IMR-90 (cell line): Measurements from ENCODE around the gene DTX3. TPM values are rescaled to one million over a fixed set of nuclear protein-coding genes. Genes with fewer than 3 reads are reported as not detected.

Experiments
- ATAC-seq: fragments of 200-7000 bp; cut with Tn5 transposase; 2 replicates; pipeline ENCODE4 v1.9.1; 2020; ENCODE audit warnings: low read depth, mild to moderate bottlenecking, moderate library complexity
- BruUV-seq: library from RNA; stranded (reverse); fragments of 400-500 nt; replicated peaks from 2 replicates; lab custom pipeline; 2021; lab: Mats Ljungman, UMichigan
- CTCF ChIA-PET: fragments of 300-600 bp; formaldehyde crosslinking; extraction: SDS; loops from one replicate; lab custom pipeline; 2021; ENCODE audit warnings: antibody characterized with exemption; lab: Yijun Ruan, JAX
- POLR2A ChIA-PET: fragments of 300-600 bp; sonication (Branson Sonifier 250); formaldehyde crosslinking; loops from one replicate; lab custom pipeline; 2022; ENCODE audit warnings: antibody characterized with exemption; ENCODE audit not compliant: unreplicated experiment; lab: Charles Lee
- DNase-seq: peaks from one replicate; pipeline ENCODE4 v3.0.0; 2013
- H2AFZ ChIP-seq: replicated peaks from 2 replicates; pipeline ENCODE3; 2013; ENCODE audit warnings: low read length, mild to moderate bottlenecking; ENCODE audit not compliant: poor library complexity
- H2AK5ac ChIP-seq: 2 replicates; pipeline ENCODE4 v1.6.1; 2013; ENCODE audit warnings: low read depth, low read length, inconsistent platforms
- H2AK9ac ChIP-seq: replicated peaks from 2 replicates; pipeline ENCODE3; 2013; ENCODE audit warnings: mild to moderate bottlenecking, low read depth, low read length, moderate library complexity; ENCODE audit not compliant: poor library complexity
- H2BK120ac ChIP-seq: 2 replicates; pipeline ENCODE4 v1.6.1; 2013; ENCODE audit warnings: low read depth, low read length, inconsistent platforms
- H2BK15ac ChIP-seq: 3 replicates; pipeline ENCODE4 v1.6.1; 2013; ENCODE audit warnings: low read depth, low read length, inconsistent platforms
- H2BK20ac ChIP-seq: 2 replicates; pipeline ENCODE4 v1.6.1; 2013; ENCODE audit warnings: low read depth, mild to moderate bottlenecking, inconsistent platforms, low read length, moderate library complexity
- H2BK5ac ChIP-seq: 2 replicates; pipeline ENCODE4 v1.6.1; 2013; ENCODE audit warnings: mild to moderate bottlenecking, low read depth, low read length, inconsistent platforms; ENCODE audit not compliant: poor library complexity, severe bottlenecking
- H3K14ac ChIP-seq: replicated peaks from 2 replicates; pipeline ENCODE4 v1.6.1; 2013; ENCODE audit warnings: low read depth, low read length, inconsistent platforms
- H3K18ac ChIP-seq: 2 replicates; pipeline ENCODE4 v1.6.1; 2013; ENCODE audit warnings: low read depth, low read length, control low read depth
- H3K23ac ChIP-seq: 2 replicates; pipeline ENCODE4 v1.6.1; 2013; ENCODE audit warnings: low read depth, low read length, inconsistent platforms
- H3K27ac ChIP-seq: 2 replicates; pipeline ENCODE4 v1.5.1; 2013; ENCODE audit warnings: mild to moderate bottlenecking, control low read depth, low read length; ENCODE audit not compliant: insufficient read depth
- H3K27me3 ChIP-seq: 2 replicates; pipeline ENCODE4 v1.6.1; 2013; ENCODE audit warnings: low read length; ENCODE audit not compliant: control insufficient read depth, insufficient read depth
- H3K36me3 ChIP-seq: 2 replicates; pipeline ENCODE4 v1.6.1; 2013; ENCODE audit warnings: low read length, mixed read lengths; ENCODE audit not compliant: control insufficient read depth, insufficient read depth
- H3K4ac ChIP-seq: 2 replicates; pipeline ENCODE4 v1.6.1; 2013; ENCODE audit warnings: low read depth, low read length, inconsistent platforms
- H3K4me1 ChIP-seq: 2 replicates; pipeline ENCODE4 v1.6.1; 2013; ENCODE audit warnings: low read length, mixed read lengths; ENCODE audit not compliant: control insufficient read depth, insufficient read depth
- H3K4me2 ChIP-seq: 2 replicates; pipeline ENCODE4 v1.6.1; 2013; ENCODE audit warnings: low read depth, mild to moderate bottlenecking, control low read depth, low read length, moderate library complexity
- H3K4me3 ChIP-seq: 2 replicates; pipeline ENCODE4 v1.5.1; 2013; ENCODE audit warnings: low read depth, mild to moderate bottlenecking, control low read depth, low read length, moderate library complexity; ENCODE audit not compliant: insufficient read depth
- H3K56ac ChIP-seq: 2 replicates; pipeline ENCODE4 v1.6.1; 2013; ENCODE audit warnings: low read length, inconsistent platforms; ENCODE audit not compliant: insufficient read depth; ENCODE audit errors: extremely low read depth
- H3K79me1 ChIP-seq, 2 experiments: 2 replicates each; pipeline ENCODE4 v1.6.1; 2013; ENCODE audit warnings: low read length in 2 of 2, inconsistent platforms in 1 of 2, low read depth in 1 of 2
- H3K9ac ChIP-seq: 2 replicates; pipeline ENCODE4 v1.6.1; 2013; ENCODE audit warnings: low read depth, low read length, control low read depth
- H3K9me1 ChIP-seq: 2 replicates; pipeline ENCODE4 v1.6.1; 2013; ENCODE audit warnings: low read length, inconsistent platforms; ENCODE audit not compliant: insufficient read depth
- H3K9me3 ChIP-seq: 2 replicates; pipeline ENCODE4 v1.6.1; 2013; ENCODE audit warnings: low read length; ENCODE audit not compliant: control insufficient read depth, insufficient read depth
- H4K20me1 ChIP-seq: 2 replicates; pipeline ENCODE4 v1.6.1; 2013; ENCODE audit warnings: low read length, inconsistent platforms; ENCODE audit not compliant: insufficient read depth
- H4K5ac ChIP-seq: 2 replicates; pipeline ENCODE4 v1.6.1; 2013; ENCODE audit warnings: mild to moderate bottlenecking, low read depth, low read length, control low read depth
- H4K8ac ChIP-seq, 2 experiments: 2 replicates each; pipeline ENCODE4 v1.6.1; 2013; ENCODE audit warnings: low read depth in 2 of 2, low read length in 2 of 2, control low read depth in 1 of 2, inconsistent platforms in 1 of 2
- H4K91ac ChIP-seq: 2 replicates; pipeline ENCODE4 v1.6.1; 2013; ENCODE audit warnings: low read depth, low read length, inconsistent platforms; ENCODE audit not compliant: insufficient read depth
- BHLHE40 ChIP-seq: fragments of 150-350 bp; IDR thresholded peaks from 2 replicates; pipeline ENCODE4 v1.6.1; 2016; ENCODE audit warnings: mild to moderate bottlenecking, low read depth, low read length
- CEBPB ChIP-seq: IDR thresholded peaks from 2 replicates; pipeline ENCODE4 v1.6.1; 2012; ENCODE audit warnings: low read depth, low read length, improper control_type of control experiment
- CHD1 ChIP-seq: IDR thresholded peaks from 2 replicates; pipeline ENCODE4 v1.6.1; 2012; ENCODE audit warnings: low read depth, low read length, improper control_type of control experiment
- FOS ChIP-seq: fragments of 150-350 bp; IDR thresholded peaks from 2 replicates; pipeline ENCODE4 v1.6.1; 2016; ENCODE audit warnings: low read depth, low read length
- MAFK ChIP-seq: IDR thresholded peaks from 2 replicates; pipeline ENCODE4 v1.6.1; 2012; ENCODE audit warnings: low read depth, low read length, improper control_type of control experiment
- MAZ ChIP-seq: IDR thresholded peaks from 2 replicates; pipeline ENCODE4 v1.6.1; 2012; ENCODE audit warnings: low read depth, mild to moderate bottlenecking, low read length, improper control_type of control experiment, moderate library complexity, borderline replicate concordance
- NFE2L2 ChIP-seq: fragments of 150-350 bp; IDR thresholded peaks from 2 replicates; pipeline ENCODE4 v1.6.1; 2016; ENCODE audit warnings: low read depth, mild to moderate bottlenecking, low read length
- RAD21 ChIP-seq: IDR thresholded peaks from 2 replicates; pipeline ENCODE4 v1.6.1; 2012; ENCODE audit warnings: low read length, improper control_type of control experiment
- RCOR1 ChIP-seq: IDR thresholded peaks from 2 replicates; pipeline ENCODE4 v1.6.1; 2012; ENCODE audit warnings: mild to moderate bottlenecking, low read length, improper control_type of control experiment; ENCODE audit not compliant: insufficient replicate concordance
- RFX5 ChIP-seq: IDR thresholded peaks from 2 replicates; pipeline ENCODE4 v1.8.0; 2012; ENCODE audit warnings: low read depth, mild to moderate bottlenecking, low read length, moderate library complexity
- SMC3 ChIP-seq: fragments of 150-350 bp; IDR thresholded peaks from 2 replicates; pipeline ENCODE4 v1.6.1; 2016; ENCODE audit warnings: low read depth, mild to moderate bottlenecking, antibody characterized with exemption, low read length, moderate library complexity
- whole genome bisulfite sequencing, 2 experiments: methylation state at CpG; one replicate each; pipeline versions ENCODE4 v1.1.5 to v1.1.7; 2013; ENCODE audit warnings: missing lambda C conversion rate in 2 of 2; ENCODE audit not compliant: insufficient read length in 1 of 2; ENCODE audit errors: extremely low coverage in 2 of 2; 5-methylcytosine and 5-hydroxymethylcytosine counted together
- dilution Hi-C: fragments of 300-500 bp; cut with HindIII; formaldehyde crosslinking; loops from one replicate; pipeline ENCODE4 v1.14.3; 2018; ENCODE audit warnings: low sequenced_read_pairs; ENCODE audit not compliant: unreplicated experiment
- in situ Hi-C: fragments of 300-500 bp; cut with MboI; formaldehyde crosslinking; loops from 3 replicates; pipeline ENCODE4 v1.14.3; 2019; ENCODE audit warnings: low sequenced_read_pairs, inconsistent platforms, mixed read lengths
- intact Hi-C: fragments of 100-400 bp; cut with micrococcal nuclease; formaldehyde crosslinking; loops from 2 replicates; pipeline ENCODE4 v1.10.0; 2022
- polyA plus RNA-seq, 3 experiments: library from polyadenylated mRNA; depleted of rRNA; stranded (reverse); fragments of >200 nt; gene quantifications; 2 replicates each; pipeline ENCODE4 v1.2.3, GENCODE V29; 2012; ENCODE audit warnings: low replicate concordance in 1 of 3
- total RNA-seq: library from RNA; depleted of rRNA; stranded (reverse); fragments of >200 nt; gene quantifications from 2 replicates; pipeline ENCODE4 v1.2.3, GENCODE V29; 2012
- TF ChIP-seq, protein P1 (sequence below): conservative IDR thresholded peaks from 2 replicates; pipeline ENCODE4 v1.5.1; 2012; ENCODE audit warnings: mild to moderate bottlenecking, low read depth, low read length, improper control_type of control experiment
- TF ChIP-seq, protein P2 (sequence below): fragments of 150-350 bp; IDR thresholded peaks from 2 replicates; pipeline ENCODE4 v1.6.1; 2017; ENCODE audit warnings: mild to moderate bottlenecking, antibody characterized with exemption, low read length, low read depth

DTX3 gene
- total and polyA plus RNA-seq, 2 of the 4 experiments (the other 2 are of a cell fraction) = 2.9 to 14.6 TPM

DNA sequence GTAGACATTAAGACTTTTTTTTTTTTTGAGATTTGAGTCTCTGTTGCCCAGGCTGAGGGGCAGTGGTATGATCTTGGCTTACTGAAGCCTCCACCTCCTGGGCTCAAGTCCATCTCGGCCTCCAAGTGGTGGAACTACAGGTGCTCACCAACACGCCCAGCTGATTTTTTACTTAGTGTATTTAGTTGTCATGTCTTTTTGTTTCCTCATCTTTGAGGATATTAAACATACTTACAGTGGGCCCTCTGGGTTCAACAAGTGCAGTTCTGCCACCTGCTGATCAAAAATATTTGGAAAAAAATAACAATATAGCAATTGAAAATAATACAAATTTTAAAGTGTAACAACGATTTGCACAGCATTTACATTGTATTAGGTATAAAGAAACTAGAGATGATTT is 32.7 kb downstream of the DTX3 start:
- ATAC-seq = no peak
- Histone ChIP-seq H3K36me3 (no peaks in the 10 kb centered on the region), H3K18ac (no peak overlapping the region), H2AK5ac (no peak overlapping the region), H3K14ac (no peak overlapping the region), H3K9me3 (no peaks in the 10 kb centered on the region), H3K4me3 (no peak overlapping the region), H4K91ac (no peak overlapping the region), H2BK5ac (no peak overlapping the region), H2AFZ (no peak overlapping the region), H3K79me1 (no peaks in the 10 kb centered on the region), H4K20me1 (no peaks in the 10 kb centered on the region), H3K27me3 (peaks cover 26% of the 10 kb centered on the region), H2BK15ac (no peak overlapping the region), H3K4me1 (0 out of 2 replicates have a peak, but pooled peaks cover 2% of the 10 kb centered on the region), H3K27ac (no peak overlapping the region), H3K9me1 (no peaks in the 10 kb centered on the region), H4K8ac (no peak overlapping the region), H2AK9ac (no peak overlapping the region), H3K56ac (no peak overlapping the region), H3K4me2 (no peak overlapping the region), H3K9ac (no peak overlapping the region), H3K4ac (no peak overlapping the region), H4K5ac (no peak overlapping the region), H2BK20ac (no peak overlapping the region), H2BK120ac (no peak overlapping the region), H3K23ac (no peak overlapping the region)
- no peak for DNase-seq
- TF ChIP-seq, protein P1, sequence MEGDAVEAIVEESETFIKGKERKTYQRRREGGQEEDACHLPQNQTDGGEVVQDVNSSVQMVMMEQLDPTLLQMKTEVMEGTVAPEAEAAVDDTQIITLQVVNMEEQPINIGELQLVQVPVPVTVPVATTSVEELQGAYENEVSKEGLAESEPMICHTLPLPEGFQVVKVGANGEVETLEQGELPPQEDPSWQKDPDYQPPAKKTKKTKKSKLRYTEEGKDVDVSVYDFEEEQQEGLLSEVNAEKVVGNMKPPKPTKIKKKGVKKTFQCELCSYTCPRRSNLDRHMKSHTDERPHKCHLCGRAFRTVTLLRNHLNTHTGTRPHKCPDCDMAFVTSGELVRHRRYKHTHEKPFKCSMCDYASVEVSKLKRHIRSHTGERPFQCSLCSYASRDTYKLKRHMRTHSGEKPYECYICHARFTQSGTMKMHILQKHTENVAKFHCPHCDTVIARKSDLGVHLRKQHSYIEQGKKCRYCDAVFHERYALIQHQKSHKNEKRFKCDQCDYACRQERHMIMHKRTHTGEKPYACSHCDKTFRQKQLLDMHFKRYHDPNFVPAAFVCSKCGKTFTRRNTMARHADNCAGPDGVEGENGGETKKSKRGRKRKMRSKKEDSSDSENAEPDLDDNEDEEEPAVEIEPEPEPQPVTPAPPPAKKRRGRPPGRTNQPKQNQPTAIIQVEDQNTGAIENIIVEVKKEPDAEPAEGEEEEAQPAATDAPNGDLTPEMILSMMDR = no peak
- TF ChIP-seq FOS (no peak), CEBPB (no peak), MAFK (no peak), RAD21 (no peak), SMC3 (no peak), RFX5 (no peak), CHD1 (no peak), BHLHE40 (no peak), RCOR1 (no peak), NFE2L2 (no peak), MAZ (no peak)
- TF ChIP-seq, protein P2, sequence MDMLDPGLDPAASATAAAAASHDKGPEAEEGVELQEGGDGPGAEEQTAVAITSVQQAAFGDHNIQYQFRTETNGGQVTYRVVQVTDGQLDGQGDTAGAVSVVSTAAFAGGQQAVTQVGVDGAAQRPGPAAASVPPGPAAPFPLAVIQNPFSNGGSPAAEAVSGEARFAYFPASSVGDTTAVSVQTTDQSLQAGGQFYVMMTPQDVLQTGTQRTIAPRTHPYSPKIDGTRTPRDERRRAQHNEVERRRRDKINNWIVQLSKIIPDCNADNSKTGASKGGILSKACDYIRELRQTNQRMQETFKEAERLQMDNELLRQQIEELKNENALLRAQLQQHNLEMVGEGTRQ = no peak
- no CpG with 5 or more reads among the region's 3 CpGs for WGBS, 2 experiments
- dilution Hi-C loops = no loop called here
- ChIA-PET CTCF (interaction anchor here (0.6 to 1.1 kb wide), 4 partner anchors 38 to 304 kb away, joined by 3 to 4 read pairs (median 3); partner anchors contain the start of gene ATP23), POLR2A (no interaction called here)
- BruUV-seq = no TSS peak
- in situ Hi-C loops = no loop called here
- intact Hi-C loops = no loop called here
